GM19043 (cell line): Measurements from ENCODE around the gene PACS2.
"Not testable (repeated sequence)": the region's sequence is repeated elsewhere in the genome, so short reads cannot be mapped to it uniquely, and the experiment has no call there.

ENCODE experiments used
- ATAC-seq: cut with Tn5 transposase; IDR thresholded peaks from one replicate; pipeline ENCODE4 v1.9.1; 2021; ENCODE audit warnings: low read depth; ENCODE audit not compliant: unreplicated experiment

Gene PACS2

DNA sequence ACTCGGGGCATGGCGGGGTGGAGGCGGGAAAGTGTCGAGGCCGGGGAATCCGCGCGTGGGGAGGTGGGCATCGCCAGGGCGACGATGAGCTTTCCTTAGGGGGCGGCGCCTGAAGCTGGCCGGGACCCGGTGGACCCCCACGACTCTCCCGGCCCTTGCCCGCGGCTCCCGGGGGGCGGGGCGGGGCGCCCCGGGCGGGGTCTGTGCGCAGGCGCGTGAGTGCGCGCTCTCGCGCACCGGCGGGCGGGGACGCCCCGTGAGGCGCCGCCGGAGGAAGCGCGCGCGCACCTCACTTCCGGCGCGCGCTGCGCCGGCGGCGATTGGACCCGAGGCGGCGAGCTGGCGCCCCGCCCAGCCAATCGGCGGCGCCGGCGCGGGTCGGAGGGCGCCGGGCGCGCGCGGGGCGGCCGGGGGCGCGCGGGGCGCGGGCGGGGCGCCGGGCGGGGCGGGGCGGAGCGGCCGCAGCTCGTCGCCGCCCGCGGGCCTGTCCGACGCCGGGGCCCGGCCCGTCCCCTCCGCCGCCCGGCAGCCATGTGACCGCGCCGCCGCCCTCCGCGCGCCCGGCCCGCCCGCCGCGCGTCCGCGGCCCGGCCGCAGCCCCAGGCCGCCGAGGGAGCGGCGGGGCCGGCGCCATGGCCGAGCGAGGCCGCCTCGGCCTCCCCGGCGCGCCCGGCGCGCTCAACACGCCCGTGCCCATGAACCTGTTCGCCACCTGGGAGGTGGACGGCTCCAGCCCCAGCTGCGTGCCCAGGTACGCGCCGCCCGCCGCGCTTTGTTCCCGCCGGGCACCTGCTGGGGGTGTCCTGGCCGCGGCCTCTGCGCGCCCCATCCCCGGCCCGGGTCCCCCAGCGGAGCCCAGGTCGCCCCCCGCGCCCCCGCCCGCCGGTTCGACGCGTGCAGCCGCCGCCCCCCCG is at the start of gene PACS2:
Gene PACS2, plus strand, starts transcription at position 462 of the 914 bp plus-strand sequence. Its CDS starts 171 bp downstream, at position 633.
- peak; percentile 69 for ATAC-seq

DNA sequence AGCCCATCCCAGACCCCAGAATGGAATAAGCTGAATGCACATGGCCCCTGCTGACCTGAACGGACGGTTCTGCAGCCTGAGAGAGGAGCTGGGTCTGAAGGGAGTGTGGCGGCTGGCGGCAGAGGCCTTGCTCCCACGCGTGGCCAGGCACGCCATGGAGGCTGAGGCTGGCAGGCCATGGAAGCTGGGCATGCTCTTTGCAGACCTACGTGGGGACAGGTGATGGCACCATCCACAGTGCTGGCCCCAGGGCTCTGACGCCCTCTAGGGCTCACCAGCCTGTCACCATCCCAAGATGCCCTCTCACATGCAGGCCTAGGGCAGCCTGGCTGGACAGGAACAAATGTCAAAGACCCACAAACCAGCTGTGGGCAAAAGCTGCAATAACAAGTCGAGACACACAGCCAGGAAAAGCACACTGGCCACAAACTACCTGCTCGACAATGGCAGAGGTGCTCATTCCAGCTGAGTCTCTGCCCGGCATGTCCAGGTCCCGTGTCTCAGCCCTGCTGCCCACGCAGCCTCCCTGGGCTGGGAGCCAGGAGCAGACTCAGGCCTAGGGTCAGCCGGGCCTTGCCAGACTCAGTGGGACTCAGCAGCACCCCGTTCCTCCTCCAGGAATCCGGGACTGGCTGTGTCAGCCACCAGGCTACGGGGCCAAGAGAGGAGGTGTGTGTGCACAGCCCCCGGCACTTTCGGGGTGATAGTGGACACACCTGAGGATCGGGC is 46.6 kb upstream of the PACS2 start:
- no peak for ATAC-seq

DNA sequence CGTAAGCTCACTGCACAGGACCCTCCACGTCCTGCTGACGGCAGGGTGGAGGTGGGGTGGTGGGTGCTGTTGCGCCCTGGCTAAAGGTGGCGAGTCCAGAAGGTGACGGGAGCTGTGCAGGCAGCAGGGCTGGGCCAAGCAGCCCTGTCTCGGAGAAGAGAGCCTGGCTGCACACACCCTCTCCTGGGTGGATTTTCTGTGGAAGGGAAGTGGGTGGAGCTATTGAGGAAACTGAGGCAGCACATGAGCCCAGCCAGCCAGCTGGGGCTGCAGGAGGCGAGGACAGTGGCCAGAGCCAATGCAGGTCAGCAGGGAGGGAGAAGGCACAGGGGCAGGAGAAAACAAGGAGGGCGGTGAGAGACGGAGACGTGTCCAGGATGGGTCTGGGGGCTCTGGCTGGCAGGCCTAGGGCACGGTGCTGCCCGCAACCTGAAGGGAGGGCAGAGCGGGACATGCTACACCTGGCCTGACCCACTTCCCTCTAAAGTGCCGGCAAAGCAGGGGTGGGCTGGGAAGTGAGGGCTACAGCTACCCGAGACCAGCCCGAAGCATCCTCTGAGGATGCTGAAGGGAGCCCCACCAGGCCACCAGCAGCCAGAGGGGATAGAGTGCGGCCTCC is 45.7 kb upstream of the PACS2 start:
- no peak for ATAC-seq

DNA sequence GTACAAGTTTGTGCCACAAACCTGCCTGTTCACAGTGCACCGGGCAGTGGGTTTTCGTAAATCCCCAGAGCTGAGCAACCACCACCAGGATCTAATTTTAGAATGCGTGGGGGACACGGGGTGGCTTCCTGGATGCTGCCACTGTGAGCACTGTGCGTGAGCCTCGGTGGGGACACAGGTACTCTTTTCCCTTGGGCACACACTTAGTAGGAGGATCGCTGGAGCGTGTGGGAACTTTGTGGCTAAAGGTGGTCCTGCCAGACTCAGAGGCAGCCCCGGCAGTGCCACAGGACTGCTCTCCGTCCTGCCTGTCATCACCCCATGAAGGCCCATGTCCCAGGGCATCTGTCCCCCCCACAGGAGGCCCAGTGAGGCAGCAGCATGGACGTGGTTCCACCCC is 45.1 kb upstream of the PACS2 start:
- no peak for ATAC-seq

GRCh38 chr14:105271224-105271890 is 43.2 kb upstream of the PACS2 start:
- ATAC-seq: no peak

DNA sequence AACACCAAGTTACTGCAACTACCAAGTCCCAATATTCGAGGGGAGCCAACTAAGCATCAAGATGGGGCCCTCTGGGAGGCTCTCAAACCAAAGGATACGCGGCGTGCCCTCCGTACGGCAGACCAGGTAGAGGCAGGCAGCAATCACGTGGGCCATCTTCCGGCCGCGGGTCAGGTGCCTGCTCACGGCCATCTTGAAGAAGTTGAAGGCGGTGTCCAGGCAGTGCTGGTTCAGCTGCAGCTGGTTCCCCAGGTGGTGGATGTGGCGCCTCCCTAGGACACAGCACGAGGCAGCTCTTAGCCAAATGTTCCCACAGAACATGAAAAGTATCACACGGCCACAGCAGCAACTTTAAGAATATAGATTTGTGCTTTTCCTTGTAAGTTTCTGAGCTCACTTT is 41.9 kb upstream of the PACS2 start:
- ATAC-seq: no peak

DNA sequence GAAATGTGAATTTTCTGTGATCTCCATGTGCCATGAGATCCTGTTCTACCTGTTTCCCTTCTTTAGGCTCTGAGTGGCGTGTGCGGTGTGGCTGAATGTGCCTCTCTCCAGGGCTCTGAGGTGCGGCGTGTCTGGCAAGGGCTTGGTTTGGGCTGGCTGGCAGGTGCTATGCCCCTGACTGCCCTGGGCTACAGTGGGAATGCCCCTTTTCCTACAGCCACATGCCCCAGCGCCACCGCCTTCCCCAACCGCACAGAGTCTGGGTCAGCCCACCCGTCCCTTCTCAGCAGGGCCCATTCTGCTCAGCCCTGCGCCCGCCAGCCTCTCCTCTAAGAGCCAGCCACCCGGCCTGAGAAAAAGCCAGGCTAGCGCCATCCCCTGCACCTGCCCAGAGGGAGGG is 41.5 kb upstream of the PACS2 start:
- ATAC-seq: no peak

DNA sequence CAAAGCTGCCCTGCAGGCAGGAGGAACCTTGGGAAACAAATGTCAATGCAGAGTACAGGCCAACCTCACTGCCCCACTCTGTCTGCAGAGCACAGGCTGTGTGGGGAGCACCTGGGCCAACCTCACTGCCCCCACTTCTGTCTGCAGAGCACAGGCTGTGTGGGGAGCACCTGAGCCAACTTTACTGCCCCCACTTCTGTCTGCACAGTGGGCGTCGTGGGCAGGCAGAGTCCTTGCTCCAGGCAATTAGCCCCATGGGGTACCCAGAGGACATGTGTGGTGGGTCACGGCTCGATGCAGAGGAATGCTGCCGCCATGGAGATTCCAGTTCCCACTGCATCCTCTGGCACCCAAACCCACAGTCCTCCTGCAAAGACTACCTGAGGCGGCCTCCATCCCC is 39.9 kb upstream of the PACS2 start:
- ATAC-seq: no peak

- ATAC-seq: no peak
These were observed 39.1 kb upstream of the PACS2 start for GRCh38 chr14:105275267-105275946.

- ATAC-seq: not testable (repeated sequence)
These were observed 37.1 kb upstream of the PACS2 start for GRCh38 chr14:105277448-105277847.

GRCh38 chr14:105279642-105280361 is 34.7 kb upstream of the PACS2 start:
- ATAC-seq: no peak

GRCh38 chr14:105280525-105280924 is 34.0 kb upstream of the PACS2 start:
- ATAC-seq: no peak

DNA sequence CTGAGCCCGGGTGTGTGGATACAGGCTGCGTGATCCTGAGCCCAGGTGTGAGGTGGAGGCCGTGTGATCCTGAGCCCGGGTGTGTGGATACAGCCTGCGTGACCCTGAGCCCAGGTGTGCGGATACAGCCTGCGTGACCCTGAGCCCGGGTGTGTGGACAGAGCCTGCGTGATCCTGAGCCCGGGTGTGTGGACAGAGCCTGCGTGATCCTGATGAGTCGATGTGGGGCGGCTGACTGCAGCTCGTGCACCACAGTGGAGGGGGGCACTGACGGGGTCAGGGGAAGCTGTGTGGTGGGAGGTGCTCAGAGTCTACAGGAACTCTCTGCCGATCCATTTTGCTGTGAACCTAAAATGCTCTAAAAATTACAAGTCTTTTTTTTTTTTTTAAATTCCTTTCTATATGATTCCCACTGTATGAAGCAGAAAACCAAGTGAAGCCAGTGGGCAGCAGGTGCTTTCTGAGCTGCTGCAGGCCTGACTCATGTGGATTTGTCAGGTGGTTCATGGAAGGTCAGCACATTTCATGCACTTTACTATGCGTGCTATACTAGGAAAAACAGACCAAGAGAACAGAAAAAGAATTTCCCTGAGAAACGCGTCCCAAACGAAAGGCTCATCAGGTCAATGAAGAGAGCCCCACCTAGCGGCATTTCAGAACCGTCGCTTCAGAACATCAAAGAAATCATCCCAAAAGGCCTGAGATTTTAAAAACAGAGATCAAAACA is 33.0 kb upstream of the PACS2 start:
- ATAC-seq: no peak

GRCh38 chr14:105282098-105282725 is 32.3 kb upstream of the PACS2 start:
- ATAC-seq: no peak

GRCh38 chr14:105283028-105283427 is 31.5 kb upstream of the PACS2 start:
- no peak for ATAC-seq

- ATAC-seq: no peak
These were observed 30.6 kb upstream of the PACS2 start for GRCh38 chr14:105283899-105284298.

DNA sequence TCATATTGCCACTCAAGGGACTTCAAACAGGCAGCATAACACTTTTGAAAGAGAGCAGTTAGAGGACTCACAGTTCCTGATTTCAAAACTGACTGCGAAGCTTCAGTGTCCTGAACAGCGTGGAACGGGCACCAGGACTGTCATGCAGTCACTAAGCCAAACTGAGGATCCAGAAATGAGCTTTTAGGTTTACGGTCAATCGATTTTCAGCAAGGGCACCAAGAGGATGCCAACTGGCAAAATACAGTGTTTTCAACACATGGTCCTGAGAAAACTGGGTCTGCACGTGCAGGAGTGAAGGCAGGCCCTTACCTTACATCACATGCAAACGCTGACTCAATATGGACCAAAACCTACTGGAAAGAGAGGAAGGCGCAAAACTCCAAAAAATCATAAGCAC is 29.4 kb upstream of the PACS2 start:
- ATAC-seq: no peak

DNA sequence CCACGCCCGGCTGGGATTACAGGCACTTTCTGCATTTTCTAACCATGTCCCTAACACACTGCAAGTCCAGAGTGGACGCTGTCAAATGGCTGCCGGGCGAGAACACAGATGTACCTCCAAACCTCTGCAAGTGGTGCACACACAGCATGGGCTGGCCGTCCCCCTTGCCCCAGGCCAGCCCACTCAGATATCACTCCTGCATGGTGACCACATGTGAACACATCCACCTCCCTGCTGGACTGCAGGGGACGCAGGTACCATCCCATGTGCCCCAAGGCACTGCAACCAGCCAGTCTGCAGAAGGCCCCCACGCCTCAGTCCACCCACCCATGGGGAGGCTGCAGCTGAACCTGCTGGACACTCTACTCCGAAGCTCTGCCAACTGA is 27.8 kb upstream of the PACS2 start:
- ATAC-seq: no peak
